Loucy (cell line): Measurements from ENCODE around the gene UBAP1.

Experiments used
- H2AFZ ChIP-seq: fragments of 200-600 bp; sonication (generic); 2 replicates; pipeline ENCODE4 v1.6.0; 2016; ENCODE audit warnings: antibody characterized with exemption, mild to moderate bottlenecking, low read length, moderate library complexity
- H3F3A ChIP-seq: fragments of 200-600 bp; 2 replicates; pipeline ENCODE4 v1.6.0; 2016; ENCODE audit warnings: antibody characterized with exemption, low read depth, mild to moderate bottlenecking
- H3K27me3 ChIP-seq: fragments of 200-600 bp; sonication (generic); 2 replicates; pipeline ENCODE4 v1.6.1; 2014; ENCODE audit warnings: low read length, mild to moderate bottlenecking; ENCODE audit not compliant: insufficient read depth, poor library complexity, severe bottlenecking
- H3K36me3 ChIP-seq: fragments of 200-600 bp; sonication (generic); 2 replicates; pipeline ENCODE4 v1.6.1; 2016; ENCODE audit warnings: low read length; ENCODE audit not compliant: insufficient read depth
- H3K4me1 ChIP-seq: fragments of 200-600 bp; sonication (generic); 2 replicates; pipeline ENCODE4 v1.5.1; 2014; ENCODE audit warnings: low read length, mild to moderate bottlenecking; ENCODE audit not compliant: insufficient read depth, poor library complexity, severe bottlenecking
- H3K4me2 ChIP-seq: fragments of 200-600 bp; sonication (generic); 2 replicates; pipeline ENCODE4 v1.6.0; 2014; ENCODE audit warnings: antibody characterized with exemption, low read length, low read depth, mild to moderate bottlenecking; ENCODE audit not compliant: poor library complexity, severe bottlenecking
- H3K4me3 ChIP-seq: fragments of 200-600 bp; sonication (generic); 2 replicates; pipeline ENCODE4 v1.5.1; 2014; ENCODE audit warnings: low read length, mild to moderate bottlenecking, mixed read lengths; ENCODE audit not compliant: poor library complexity, severe bottlenecking
- H3K79me2 ChIP-seq: fragments of 200-600 bp; sonication (generic); 2 replicates; pipeline ENCODE4 v1.6.1; 2014; ENCODE audit warnings: low read length; ENCODE audit not compliant: insufficient read depth
- H3K9ac ChIP-seq: fragments of 200-600 bp; sonication (generic); 2 replicates; pipeline ENCODE4 v1.6.0; 2014; ENCODE audit warnings: mild to moderate bottlenecking, low read depth, low read length, moderate library complexity; ENCODE audit not compliant: poor library complexity, severe bottlenecking
- H3K9me2 ChIP-seq: fragments of 200-600 bp; sonication (generic); replicated peaks from 2 replicates; pipeline ENCODE4 v1.6.1; 2016; ENCODE audit warnings: low read depth, low read length, mixed read lengths
- H3K9me3 ChIP-seq: fragments of 200-600 bp; sonication (generic); 2 replicates; pipeline ENCODE4 v1.6.1; 2014; ENCODE audit warnings: mild to moderate bottlenecking, antibody characterized with exemption, low read length, low read depth; ENCODE audit not compliant: insufficient read depth
- H4K20me1 ChIP-seq: fragments of 200-600 bp; sonication (generic); 2 replicates; pipeline ENCODE4 v1.6.0; 2014; ENCODE audit warnings: antibody characterized with exemption, low read length, mild to moderate bottlenecking; ENCODE audit not compliant: insufficient read depth, poor library complexity, severe bottlenecking
- CTCF ChIP-seq: fragments of 200-600 bp; sonication (generic); conservative IDR thresholded peaks from 2 replicates; pipeline ENCODE4 v1.5.1; 2014; ENCODE audit warnings: mild to moderate bottlenecking, antibody characterized with exemption, low read length
- EZH2phosphoT487 ChIP-seq: fragments of 200-600 bp; IDR thresholded peaks from 2 replicates; pipeline ENCODE4 v1.6.1; 2018; ENCODE audit warnings: antibody characterized with exemption, mild to moderate bottlenecking, moderate library complexity, borderline replicate concordance

The UBAP1 gene

GRCh38 chr9:34218446-34218845 lies 39.6 kb downstream of the UBAP1 start:
- no peak overlapping the region for H3K4me2 ChIP-seq
- H3F3A ChIP-seq: no peaks in the 10 kb centered on the region
- no peaks in the 10 kb centered on the region for H3K27me3 ChIP-seq
- H3K4me1 ChIP-seq: no peaks in the 10 kb centered on the region
- H3K9me2 ChIP-seq: no peaks in the 10 kb centered on the region
- H3K9me3 ChIP-seq: no peaks in the 10 kb centered on the region
- H3K36me3 ChIP-seq: peaks cover 4% of the 10 kb centered on the region; the same call in 1 of the 2 replicates
- no peak overlapping the region for H2AFZ ChIP-seq
- 0 out of 2 replicates have a peak, but pooled peaks cover 3% of the 10 kb centered on the region for H3K79me2 ChIP-seq
- no peak overlapping the region for H3K4me3 ChIP-seq
- H3K9ac ChIP-seq: no peak overlapping the region
- no peak for TF ChIP-seq EZH2phosphoT487
- TF ChIP-seq CTCF: no peak
- peaks cover 15% of the 10 kb centered on the region for H4K20me1 ChIP-seq

DNA sequence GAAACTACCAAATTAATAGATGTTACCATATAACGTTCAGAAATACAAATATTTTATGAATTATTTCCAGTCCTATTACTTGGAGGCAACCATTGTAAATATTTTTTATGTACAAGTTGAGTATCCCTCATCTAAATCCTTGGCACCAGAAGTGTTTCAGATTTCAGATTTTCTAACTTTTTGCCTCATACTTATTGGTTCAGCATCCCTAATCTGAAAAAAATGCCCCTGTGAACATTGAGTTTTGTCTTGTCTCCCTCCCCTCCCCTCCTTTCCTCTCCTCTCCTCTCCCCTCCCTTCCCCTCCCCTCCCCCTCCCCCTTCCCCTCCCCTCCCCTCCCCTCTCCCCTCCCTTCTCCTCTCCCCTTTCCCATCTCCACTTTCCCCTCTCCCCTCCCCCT lies 40.6 kb downstream of the UBAP1 start:
- Histone ChIP-seq H3K9ac (no peak overlapping the region), H3K4me1 (no peaks in the 10 kb centered on the region), H3K4me3 (no peak overlapping the region), H3F3A (no peaks in the 10 kb centered on the region), H3K9me2 (no peaks in the 10 kb centered on the region), H3K79me2 (0 out of 2 replicates have a peak, but pooled peaks cover 3% of the 10 kb centered on the region), H3K27me3 (no peaks in the 10 kb centered on the region), H4K20me1 (peaks cover 15% of the 10 kb centered on the region), H2AFZ (no peak overlapping the region), H3K36me3 (peaks cover 4% of the 10 kb centered on the region; the same call in 1 of the 2 replicates), H3K9me3 (no peaks in the 10 kb centered on the region), H3K4me2 (no peak overlapping the region)
- TF ChIP-seq EZH2phosphoT487: no peak
- no peak for TF ChIP-seq CTCF

- H3F3A ChIP-seq: no peaks in the 10 kb centered on the region
- no peaks in the 10 kb centered on the region for H3K4me1 ChIP-seq
- H3K36me3 ChIP-seq: peaks cover 4% of the 10 kb centered on the region; the same call in 1 of the 2 replicates
- H3K4me3 ChIP-seq: no peak overlapping the region
- H4K20me1 ChIP-seq: peaks cover 15% of the 10 kb centered on the region
- H3K9ac ChIP-seq: no peak overlapping the region
- no peaks in the 10 kb centered on the region for H3K9me3 ChIP-seq
- TF ChIP-seq CTCF (no peak), EZH2phosphoT487 (no peak)
- H2AFZ ChIP-seq: no peak overlapping the region
- no peak overlapping the region for H3K4me2 ChIP-seq
- no peaks in the 10 kb centered on the region for H3K9me2 ChIP-seq
- H3K79me2 ChIP-seq: 0 out of 2 replicates have a peak, but pooled peaks cover 3% of the 10 kb centered on the region
- no peaks in the 10 kb centered on the region for H3K27me3 ChIP-seq
Measured at GRCh38 chr9:34220218-34220617, 41.4 kb downstream of the UBAP1 start.
